K562 (cell line): ENCODE measurements around the gene CBX8. TPM values are rescaled to one million over a fixed set of nuclear protein-coding genes. Genes with fewer than 3 reads are reported as not detected.
A peak's percentile ranks its signal among the peaks of the same experiment; 100 is the strongest.

Experiments used
- BACH1 ChIP-seq: fragments of 200-800 bp; sonication (Bioruptor generic); IDR thresholded peaks from 2 replicates; pipeline ENCODE4 v1.6.1; 2016; ENCODE audit warnings: missing genetic modification characterization, missing compliant biosample characterization
- BRD4 ChIP-seq: fragments of 200-600 bp; sonication (generic); IDR thresholded peaks from 2 replicates; pipeline ENCODE4 v1.6.1; 2017; ENCODE audit warnings: inconsistent platforms
- CXXC5 ChIP-seq: fragments of 250-450 bp; sonication (Bioruptor Pico); IDR thresholded peaks from 2 replicates; pipeline ENCODE4 v1.8.0; 2022; ENCODE audit warnings: inconsistent platforms, mild to moderate bottlenecking, moderate library complexity
- DACH1 ChIP-seq: fragments of 450-650 bp; IDR thresholded peaks from 2 replicates; pipeline ENCODE4 v1.6.1; 2018; ENCODE audit not compliant: partially characterized antibody
- EGR1 ChIP-seq: fragments of 450-650 bp; conservative IDR thresholded peaks from 2 replicates; pipeline ENCODE4 v1.6.1; 2017; ENCODE audit warnings: mild to moderate bottlenecking
- FOS ChIP-seq: IDR thresholded peaks from 3 replicates; pipeline ENCODE4 v1.6.1; 2011; ENCODE audit not compliant: insufficient read length; ENCODE audit errors: extremely low read depth
- FOSL1 ChIP-seq: fragments of 200-800 bp; sonication (Bioruptor generic); conservative IDR thresholded peaks from 2 replicates; pipeline ENCODE4 v1.6.1; 2016; ENCODE audit warnings: missing genetic modification characterization, missing compliant biosample characterization
- GTF2B ChIP-seq: IDR thresholded peaks from 2 replicates; pipeline ENCODE4 v1.6.1; 2011; ENCODE audit not compliant: insufficient read length; ENCODE audit errors: extremely low read depth
- MTA1 ChIP-seq: fragments of 450-650 bp; IDR thresholded peaks from 2 replicates; pipeline ENCODE4 v1.6.1; 2017; ENCODE audit warnings: borderline replicate concordance
- NFRKB ChIP-seq: fragments of 450-650 bp; IDR thresholded peaks from 2 replicates; pipeline ENCODE4 v1.6.1; 2016; ENCODE audit warnings: low read depth
- NRF1 ChIP-seq, 2 experiments: fragments of 450-650 bp; IDR thresholded peaks in 1 of 2; conservative IDR thresholded peaks in 1 of 2; 2 replicates each; pipeline ENCODE4 v1.6.1; 2014; ENCODE audit warnings: mild to moderate bottlenecking in 2 of 2
- PHF8 ChIP-seq: fragments of 200-600 bp; sonication (generic); IDR thresholded peaks from 2 replicates; pipeline ENCODE4 v1.6.1; 2012; ENCODE audit warnings: mixed run types, mild to moderate bottlenecking, inconsistent platforms, low read length, moderate library complexity, borderline replicate concordance
- RBBP5 ChIP-seq: fragments of 200-600 bp; sonication (generic); IDR thresholded peaks from 2 replicates; pipeline ENCODE4 v1.6.1; 2012; ENCODE audit warnings: borderline replicate concordance, mild to moderate bottlenecking, low read length, control low read depth, inconsistent platforms; ENCODE audit not compliant: insufficient read depth, poor library complexity, severe bottlenecking
- RHOXF2B ChIP-seq: fragments of 250-450 bp; sonication (Bioruptor Pico); conservative IDR thresholded peaks from 2 replicates; pipeline ENCODE4 v1.5.1; 2021
- SMARCE1 ChIP-seq: fragments of 450-650 bp; IDR thresholded peaks from 2 replicates; pipeline ENCODE4 v1.7.1; 2016; ENCODE audit warnings: mild to moderate bottlenecking
- SP2 ChIP-seq: IDR thresholded peaks from 2 replicates; pipeline ENCODE4 v1.6.1; 2011; ENCODE audit warnings: mild to moderate bottlenecking, low read depth, low read length, moderate library complexity; ENCODE audit not compliant: poor library complexity, severe bottlenecking; ENCODE audit errors: extremely low read depth
- TOE1 ChIP-seq, 2 experiments: fragments of 450-650 bp in 1 of 2; sonication (generic) in 1 of 2; formaldehyde crosslinking in 1 of 2; IDR thresholded peaks; 2 replicates each; pipeline versions ENCODE4 v1.7.1 to v1.8.0; 2016 to 2022; ENCODE audit warnings: borderline replicate concordance in 2 of 2, mild to moderate bottlenecking in 2 of 2, antibody characterized with exemption in 1 of 2, inconsistent platforms in 1 of 2, low read depth in 1 of 2, missing genetic modification reagents in 1 of 2, moderate library complexity in 1 of 2
- ZBTB7A ChIP-seq: IDR thresholded peaks from 2 replicates; pipeline ENCODE4 v1.6.1; 2011; ENCODE audit warnings: low read depth, mild to moderate bottlenecking, low read length, moderate library complexity, borderline replicate concordance; ENCODE audit not compliant: control insufficient read depth
- ZFP36 ChIP-seq: fragments of 150-350 bp; IDR thresholded peaks from 2 replicates; pipeline ENCODE4 v1.6.1; 2018; ENCODE audit warnings: low read length, low read depth; ENCODE audit not compliant: partially characterized antibody
- ZNF551 ChIP-seq: fragments of 250-450 bp; sonication (Bioruptor Pico); IDR thresholded peaks from 2 replicates; pipeline ENCODE4 v1.5.0; 2021; ENCODE audit warnings: mild to moderate bottlenecking, moderate library complexity
- ZNF639 ChIP-seq, 2 experiments: fragments of 200-800 bp in 1 of 2; sonication (Bioruptor generic) in 1 of 2; sonication (generic) in 1 of 2; formaldehyde crosslinking in 1 of 2; IDR thresholded peaks in 1 of 2; conservative IDR thresholded peaks in 1 of 2; 2 replicates each; pipeline versions ENCODE4 v1.5.0 to v1.6.1; 2016 to 2020; ENCODE audit warnings: missing compliant biosample characterization in 1 of 2, missing genetic modification characterization in 1 of 2, missing genetic modification reagents in 1 of 2
- ZNF830 ChIP-seq: fragments of 250-450 bp; sonication (Bioruptor Pico); IDR thresholded peaks from 2 replicates; pipeline ENCODE4 v1.5.0; 2021; ENCODE audit warnings: mild to moderate bottlenecking
- polyA plus RNA-seq, 8 experiments: library from polyadenylated mRNA; depleted of rRNA in 4 of 8; stranded (reverse) in 5 of 8; unstranded in 3 of 8; fragments of >200 nt; fragmentation: Nextera tagmentation in 2 of 8; fragmentation: Illumina TruSeq in 1 of 8; extraction: Ambion mirVana in 2 of 8; extraction: Trizol in 1 of 8; gene quantifications; 2 replicates each; pipeline versions ENCODE4 v1.2.1 to v1.2.3, GENCODE V29; 2011 to 2014; ENCODE audit warnings: inconsistent platforms in 1 of 8, missing spikeins in 1 of 8
- total RNA-seq, 7 experiments: library from RNA; depleted of rRNA in 6 of 7; stranded (reverse); fragments of >200 nt in 6 of 7; fragmentation: Illumina TruSeq in 2 of 7; extraction: Trizol in 2 of 7; gene quantifications; 2 replicates each; pipeline versions ENCODE4 v1.2.1 to v1.2.3, GENCODE V29; 2011 to 2021; ENCODE audit warnings: low replicate concordance in 1 of 7
- TF ChIP-seq, protein P1 (sequence below): fragments of 450-650 bp; formaldehyde crosslinking; IDR thresholded peaks from 2 replicates; pipeline ENCODE4 v1.4.0; 2022; ENCODE audit warnings: missing genetic modification characterization

CBX8 gene
- total and polyA plus RNA-seq, 9 of the 15 experiments (the other 6 are each of a cell fraction or from before 2014, with no cell fraction given): 0.08 to 11.9 (median 2.6) TPM

- TF ChIP-seq ZNF639 (CRISPR knock-in tag; conservative IDR thresholded peaks at IDR 0.05 in 1 of 2, IDR thresholded peaks at IDR 0.05 in 1 of 2) (peak in 1 of 2 experiments; percentile 96; a peak in 2 of 4 replicates), SMARCE1 (peak; percentile 65; the same call in 1 of the 2 replicates), ZBTB7A (peak; percentile 34), ZFP36 (peak; percentile 97), PHF8 (peak; percentile 17; the same call in 1 of the 2 replicates), BRD4 (no peak), ZNF830 (0 out of 2 replicates have a peak, but pooled peaks have one; percentile 43), CXXC5 (CRISPR knock-in tag) (peak; percentile 76), RHOXF2B (CRISPR knock-in tag) (no peak), FOSL1 (peak; percentile 42; the same call in 1 of the 2 replicates), ZNF551 (CRISPR knock-in tag) (no peak), RBBP5 (peak; percentile 6), MTA1 (peak; percentile 61; the same call in 1 of the 2 replicates), FOS (peak; percentile 58), DACH1 (no peak), TOE1 (IDR thresholded peaks at IDR 0.05; ENCODE audit: borderline replicate concordance) (peak; percentile 75), TOE1 (CRISPR knock-in tag; IDR thresholded peaks at IDR 0.05; ENCODE audit: borderline replicate concordance, low read depth) (no peak), SP2 (no peak), EGR1 (peak; percentile 93), NRF1 (conservative IDR thresholded peaks at IDR 0.05 in 1 of 2, IDR thresholded peaks at IDR 0.05 in 1 of 2) (peak; percentile 65 to 66), NFRKB (peak; percentile 67; the same call in 1 of the 2 replicates), GTF2B (no peak), BACH1 (peak; percentile 91; the same call in 1 of the 2 replicates)
- TF ChIP-seq, protein P1, sequence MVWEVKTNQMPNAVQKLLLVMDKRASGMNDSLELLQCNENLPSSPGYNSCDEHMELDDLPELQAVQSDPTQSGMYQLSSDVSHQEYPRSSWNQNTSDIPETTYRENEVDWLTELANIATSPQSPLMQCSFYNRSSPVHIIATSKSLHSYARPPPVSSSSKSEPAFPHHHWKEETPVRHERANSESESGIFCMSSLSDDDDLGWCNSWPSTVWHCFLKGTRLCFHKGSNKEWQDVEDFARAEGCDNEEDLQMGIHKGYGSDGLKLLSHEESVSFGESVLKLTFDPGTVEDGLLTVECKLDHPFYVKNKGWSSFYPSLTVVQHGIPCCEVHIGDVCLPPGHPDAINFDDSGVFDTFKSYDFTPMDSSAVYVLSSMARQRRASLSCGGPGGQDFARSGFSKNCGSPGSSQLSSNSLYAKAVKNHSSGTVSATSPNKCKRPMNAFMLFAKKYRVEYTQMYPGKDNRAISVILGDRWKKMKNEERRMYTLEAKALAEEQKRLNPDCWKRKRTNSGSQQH (CRISPR knock-in tag): peak; percentile 73
Observed at GRCh38 chr17:79810130-79811010, 13.5 kb upstream of the CBX8 start (continued).
